K562 (cell line): ENCODE measurements around the gene JUND. TPM values are rescaled to one million over a fixed set of nuclear protein-coding genes. Genes with fewer than 3 reads are reported as not detected.

ENCODE experiments used
- ARNT ChIP-seq, 2 experiments: fragments of 450-650 bp; IDR thresholded peaks; 2 replicates each; pipeline ENCODE4 v1.6.1; 2016; ENCODE audit warnings: mild to moderate bottlenecking in 1 of 2
- ATF3 ChIP-seq, 2 experiments: fragments of 450-650 bp in 1 of 2; sonication (generic) in 1 of 2; formaldehyde crosslinking in 1 of 2; IDR thresholded peaks in 1 of 2; conservative IDR thresholded peaks in 1 of 2; 2 replicates each; pipeline versions ENCODE4 v1.6.1 to v1.8.1; 2016 to 2023; ENCODE audit warnings: mild to moderate bottlenecking in 2 of 2, moderate library complexity in 2 of 2, inconsistent platforms in 1 of 2, missing genetic modification reagents in 1 of 2
- CGGBP1 ChIP-seq: fragments of 250-450 bp; sonication (Bioruptor Pico); IDR thresholded peaks from 2 replicates; pipeline ENCODE4 v1.9.0; 2021; ENCODE audit warnings: mild to moderate bottlenecking
- E2F3 ChIP-seq: fragments of 250-450 bp; sonication (Bioruptor Pico); IDR thresholded peaks from 2 replicates; pipeline ENCODE4 v1.4.0; 2020; ENCODE audit warnings: mild to moderate bottlenecking
- ELF4 ChIP-seq: fragments of 450-650 bp; formaldehyde crosslinking; IDR thresholded peaks from 2 replicates; pipeline ENCODE4 v1.4.0; 2022; ENCODE audit warnings: missing genetic modification characterization
- MCM2 ChIP-seq: fragments of 450-650 bp; IDR thresholded peaks from 2 replicates; pipeline ENCODE4 v1.6.1; 2017; ENCODE audit warnings: low read depth, mild to moderate bottlenecking
- MEF2D ChIP-seq: conservative IDR thresholded peaks from 2 replicates; pipeline ENCODE4 v1.6.1; 2016; ENCODE audit warnings: low read depth, missing genetic modification characterization, missing compliant biosample characterization
- SIX5 ChIP-seq, 2 experiments: IDR thresholded peaks; 2 replicates each; pipeline ENCODE4 v1.6.1; 2011; ENCODE audit warnings: low read length in 2 of 2, borderline replicate concordance in 1 of 2, low read depth in 1 of 2, mild to moderate bottlenecking in 1 of 2, moderate library complexity in 1 of 2; ENCODE audit not compliant: insufficient read depth in 1 of 2
- TBP ChIP-seq: optimal IDR thresholded peaks from 2 replicates; pipeline ENCODE3; 2011; ENCODE audit warnings: low read depth, low read length, improper control_type of control experiment
- ZNF121 ChIP-seq: sonication (generic); formaldehyde crosslinking; conservative IDR thresholded peaks from 2 replicates; pipeline ENCODE4 v1.8.0; 2022; ENCODE audit warnings: missing genetic modification reagents
- ZNF253 ChIP-seq: fragments of 250-450 bp; sonication (Bioruptor Pico); conservative IDR thresholded peaks from 2 replicates; pipeline ENCODE4 v1.6.1; 2021; ENCODE audit warnings: mild to moderate bottlenecking
- ZNF609 ChIP-seq: sonication (generic); formaldehyde crosslinking; IDR thresholded peaks from 2 replicates; pipeline ENCODE4 v1.8.1; 2023; ENCODE audit warnings: missing genetic modification reagents, mild to moderate bottlenecking, borderline replicate concordance
- polyA plus RNA-seq, 8 experiments: library from polyadenylated mRNA; depleted of rRNA in 4 of 8; stranded (reverse) in 5 of 8; unstranded in 3 of 8; fragments of >200 nt; fragmentation: Nextera tagmentation in 2 of 8; fragmentation: Illumina TruSeq in 1 of 8; extraction: Ambion mirVana in 2 of 8; extraction: Trizol in 1 of 8; gene quantifications; 2 replicates each; pipeline versions ENCODE4 v1.2.1 to v1.2.3, GENCODE V29; 2011 to 2014; ENCODE audit warnings: inconsistent platforms in 1 of 8, missing spikeins in 1 of 8
- total RNA-seq, 7 experiments: library from RNA; depleted of rRNA in 6 of 7; stranded (reverse); fragments of >200 nt in 6 of 7; fragmentation: Illumina TruSeq in 2 of 7; extraction: Trizol in 2 of 7; gene quantifications; 2 replicates each; pipeline versions ENCODE4 v1.2.1 to v1.2.3, GENCODE V29; 2011 to 2021; ENCODE audit warnings: low replicate concordance in 1 of 7
- TF ChIP-seq, protein P1 (sequence below): fragments of 450-650 bp; IDR thresholded peaks from 2 replicates; pipeline ENCODE4 v1.6.1; 2017; ENCODE audit warnings: antibody characterized with exemption
- TF ChIP-seq, protein P2 (sequence below): fragments of 450-650 bp; formaldehyde crosslinking; IDR thresholded peaks from 2 replicates; pipeline ENCODE4 v1.4.0; 2020; ENCODE audit warnings: mild to moderate bottlenecking
- TF ChIP-seq, protein P3 (sequence below): fragments of 250-450 bp; sonication (Bioruptor Pico); IDR thresholded peaks from 2 replicates; pipeline ENCODE4 v1.8.0; 2022; ENCODE audit warnings: inconsistent platforms

JUND gene
- total and polyA plus RNA-seq, 9 of the 15 experiments (the other 6 are each of a cell fraction or from before 2014, with no cell fraction given): 6.4 to 286 (median 42.3) TPM

DNA sequence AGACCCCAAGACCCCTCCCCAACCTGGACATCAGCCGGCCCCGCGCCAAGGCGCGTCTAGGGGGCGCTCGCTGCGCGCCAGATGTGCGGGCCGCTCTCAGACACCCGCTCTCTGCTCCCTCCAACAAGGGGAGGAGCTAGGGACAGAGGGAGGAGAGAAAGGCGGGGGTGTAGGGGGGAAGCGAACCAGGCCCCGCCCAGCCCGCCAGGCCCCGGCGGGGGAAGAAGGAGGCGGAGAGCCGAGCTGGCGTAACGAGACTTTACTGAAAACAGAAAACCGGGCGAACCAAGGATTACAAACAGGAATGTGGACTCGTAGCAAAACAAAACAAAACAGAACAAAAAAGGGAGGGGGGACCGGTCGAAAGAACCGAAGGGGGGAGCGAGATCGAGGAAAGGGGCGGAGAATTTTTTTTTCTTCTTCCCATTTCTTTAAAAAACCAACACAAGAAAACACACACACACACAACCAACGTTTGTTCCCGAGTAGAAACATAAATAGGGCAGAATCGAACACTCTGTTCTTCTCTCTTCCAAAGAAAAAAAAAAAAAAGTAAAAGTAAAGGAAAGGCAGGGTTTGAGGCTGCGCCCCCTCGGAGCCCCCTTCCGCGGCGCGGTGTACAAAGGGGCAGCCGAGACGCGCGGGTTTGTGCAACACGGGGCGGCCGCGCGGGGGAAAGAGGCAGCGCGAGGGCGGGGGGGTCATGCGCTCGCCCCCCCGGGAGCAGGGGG, 1.7 kb downstream of the JUND start (continued):
- TF ChIP-seq, protein P1, sequence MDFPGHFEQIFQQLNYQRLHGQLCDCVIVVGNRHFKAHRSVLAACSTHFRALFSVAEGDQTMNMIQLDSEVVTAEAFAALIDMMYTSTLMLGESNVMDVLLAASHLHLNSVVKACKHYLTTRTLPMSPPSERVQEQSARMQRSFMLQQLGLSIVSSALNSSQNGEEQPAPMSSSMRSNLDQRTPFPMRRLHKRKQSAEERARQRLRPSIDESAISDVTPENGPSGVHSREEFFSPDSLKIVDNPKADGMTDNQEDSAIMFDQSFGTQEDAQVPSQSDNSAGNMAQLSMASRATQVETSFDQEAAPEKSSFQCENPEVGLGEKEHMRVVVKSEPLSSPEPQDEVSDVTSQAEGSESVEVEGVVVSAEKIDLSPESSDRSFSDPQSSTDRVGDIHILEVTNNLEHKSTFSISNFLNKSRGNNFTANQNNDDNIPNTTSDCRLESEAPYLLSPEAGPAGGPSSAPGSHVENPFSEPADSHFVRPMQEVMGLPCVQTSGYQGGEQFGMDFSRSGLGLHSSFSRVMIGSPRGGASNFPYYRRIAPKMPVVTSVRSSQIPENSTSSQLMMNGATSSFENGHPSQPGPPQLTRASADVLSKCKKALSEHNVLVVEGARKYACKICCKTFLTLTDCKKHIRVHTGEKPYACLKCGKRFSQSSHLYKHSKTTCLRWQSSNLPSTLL: peak; percentile 54; the same call in 1 of the 2 replicates
- no peak for TF ChIP-seq MCM2
- TF ChIP-seq ZNF121: 0 out of 2 replicates have a peak, but pooled peaks have one; percentile 12
- TF ChIP-seq SIX5 (IDR thresholded peaks at IDR 0.05; ENCODE audit: borderline replicate concordance in 1 of 2, insufficient read depth in 1 of 2, low read depth in 1 of 2, low read length in 2 of 2): no peak
- TF ChIP-seq TBP: peak; percentile 62
- no peak for TF ChIP-seq E2F3 (CRISPR knock-in tag)
- no peak for TF ChIP-seq ATF3 (IDR thresholded peaks at IDR 0.05)
- TF ChIP-seq ATF3 (CRISPR knock-in tag; conservative IDR thresholded peaks at IDR 0.05): 0 out of 2 replicates have a peak, but pooled peaks have one; percentile 47
- TF ChIP-seq, protein P2, sequence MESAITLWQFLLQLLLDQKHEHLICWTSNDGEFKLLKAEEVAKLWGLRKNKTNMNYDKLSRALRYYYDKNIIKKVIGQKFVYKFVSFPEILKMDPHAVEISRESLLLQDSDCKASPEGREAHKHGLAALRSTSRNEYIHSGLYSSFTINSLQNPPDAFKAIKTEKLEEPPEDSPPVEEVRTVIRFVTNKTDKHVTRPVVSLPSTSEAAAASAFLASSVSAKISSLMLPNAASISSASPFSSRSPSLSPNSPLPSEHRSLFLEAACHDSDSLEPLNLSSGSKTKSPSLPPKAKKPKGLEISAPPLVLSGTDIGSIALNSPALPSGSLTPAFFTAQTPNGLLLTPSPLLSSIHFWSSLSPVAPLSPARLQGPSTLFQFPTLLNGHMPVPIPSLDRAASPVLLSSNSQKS (CRISPR knock-in tag): no peak
- TF ChIP-seq ARNT (IDR thresholded peaks at IDR 0.05): peak; percentile 38 to 63; a peak in 2 of 4 replicates
- TF ChIP-seq, protein P3, sequence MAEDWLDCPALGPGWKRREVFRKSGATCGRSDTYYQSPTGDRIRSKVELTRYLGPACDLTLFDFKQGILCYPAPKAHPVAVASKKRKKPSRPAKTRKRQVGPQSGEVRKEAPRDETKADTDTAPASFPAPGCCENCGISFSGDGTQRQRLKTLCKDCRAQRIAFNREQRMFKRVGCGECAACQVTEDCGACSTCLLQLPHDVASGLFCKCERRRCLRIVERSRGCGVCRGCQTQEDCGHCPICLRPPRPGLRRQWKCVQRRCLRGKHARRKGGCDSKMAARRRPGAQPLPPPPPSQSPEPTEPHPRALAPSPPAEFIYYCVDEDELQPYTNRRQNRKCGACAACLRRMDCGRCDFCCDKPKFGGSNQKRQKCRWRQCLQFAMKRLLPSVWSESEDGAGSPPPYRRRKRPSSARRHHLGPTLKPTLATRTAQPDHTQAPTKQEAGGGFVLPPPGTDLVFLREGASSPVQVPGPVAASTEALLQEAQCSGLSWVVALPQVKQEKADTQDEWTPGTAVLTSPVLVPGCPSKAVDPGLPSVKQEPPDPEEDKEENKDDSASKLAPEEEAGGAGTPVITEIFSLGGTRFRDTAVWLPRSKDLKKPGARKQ (CRISPR knock-in tag): no peak
- 0 out of 2 replicates have a peak, but pooled peaks have one; percentile 56 for TF ChIP-seq ZNF609
- TF ChIP-seq ZNF253: no peak
- TF ChIP-seq ELF4 (CRISPR knock-in tag): peak; percentile 48; the same call in 1 of the 2 replicates
- TF ChIP-seq MEF2D (tag): no peak
- TF ChIP-seq CGGBP1: no peak
